T1000 (cell line): ENCODE measurements around the gene ARHGEF9.
"Not testable (repeated sequence)": the region's sequence is repeated elsewhere in the genome, so short reads cannot be mapped to it uniquely, and the experiment has no call there.

Source experiments
- DNase-seq: peaks from one replicate; lab custom pipeline; 2025; ENCODE audit warnings: mixed read lengths; lab: John Stamatoyannopoulos, UW

Gene ARHGEF9

GRCh38 chrX:63658920-63659319 is 126.1 kb downstream of the ARHGEF9 start:
- no peak for DNase-seq

- no peak for DNase-seq
Measured at GRCh38 chrX:63657821-63658220, 127.2 kb downstream of the ARHGEF9 start.

GRCh38 chrX:63656871-63657580 is 128.0 kb downstream of the ARHGEF9 start:
- DNase-seq, result peak; percentile 46

- DNase-seq, result no peak
Measured at GRCh38 chrX:63652086-63652765, 132.8 kb downstream of the ARHGEF9 start.

GRCh38 chrX:63645748-63646147 is 139.3 kb downstream of the ARHGEF9 start:
- DNase-seq, result not testable (repeated sequence)

GRCh38 chrX:63635750-63636149 is 149.3 kb downstream of the ARHGEF9 start:
- DNase-seq, result no peak

- no peak for DNase-seq
Measured at GRCh38 chrX:63613531-63614028, 171.4 kb downstream of the ARHGEF9 start.

- no peak for DNase-seq
Measured at GRCh38 chrX:63585936-63586335, 199.1 kb downstream of the ARHGEF9 start.
